Prostate gland (tissue), 2 donors: ENCODE data around the gene NUDT2. TPM values are rescaled to one million over a fixed set of nuclear protein-coding genes. Genes with fewer than 3 reads are reported as not detected.

ENCODE experiments used
- DNase-seq: peaks from one replicate; pipeline ENCODE4 v3.0.0-alpha.2; 2019; ENCODE audit warnings: low spot score
- H3K27ac ChIP-seq, 2 donors: fragments of 200-600 bp; sonication (generic); 2 replicates each; pipeline ENCODE4 v1.5.1; 2017 to 2019
- H3K27me3 ChIP-seq: fragments of 200-600 bp; sonication (generic); replicated peaks from 2 replicates; pipeline ENCODE4 v1.5.1; 2019; ENCODE audit not compliant: insufficient read depth
- H3K36me3 ChIP-seq, 2 donors: fragments of 200-600 bp; sonication (generic); 1 replicate in 1 of 2; 2 replicates in 1 of 2; pipeline versions ENCODE4 v1.5.1 to v1.8.1; 2017 to 2019
- H3K4me1 ChIP-seq: fragments of 200-600 bp; sonication (generic); replicated peaks from 2 replicates; pipeline ENCODE4 v1.5.1; 2019
- H3K4me3 ChIP-seq, 2 donors: fragments of 200-600 bp; sonication (generic); 2 replicates each; pipeline ENCODE4 v1.5.1; 2017 to 2019
- H3K9me3 ChIP-seq: fragments of 200-600 bp; sonication (generic); 2 replicates; pipeline ENCODE4 v1.5.1; 2017
- CTCF ChIP-seq, 4 experiments: fragments of 200-600 bp in 2 of 4; fragments of 450-650 bp in 2 of 4; sonication (generic) in 2 of 4; IDR thresholded peaks; 1 replicate in 3 of 4; 2 replicates in 1 of 4; pipeline ENCODE4 v1.5.1; 2016 to 2019; ENCODE audit warnings: antibody characterized with exemption in 4 of 4, mild to moderate bottlenecking in 2 of 4, moderate library complexity in 2 of 4
- POLR2A ChIP-seq: fragments of 450-650 bp; IDR thresholded peaks from one replicate; pipeline ENCODE4 v1.6.1; 2016; ENCODE audit warnings: antibody characterized with exemption, mild to moderate bottlenecking
- POLR2AphosphoS5 ChIP-seq: sonication (generic); formaldehyde crosslinking; IDR thresholded peaks from one replicate; pipeline ENCODE4 v1.6.1; 2017; ENCODE audit warnings: antibody characterized with exemption
- WGBS: methylation state at CpG from one replicate; pipeline ENCODE4 v1.1.5; 2018; 5-methylcytosine and 5-hydroxymethylcytosine counted together
- intact Hi-C: fragments of 100-400 bp; cut with DNase I; formaldehyde crosslinking; loops from one replicate; pipeline ENCODE4 v1.14.2; 2022
- total RNA-seq, 2 donors: library from RNA; depleted of rRNA; stranded (reverse); fragments of >200 nt; gene quantifications; one replicate each; pipeline ENCODE4 v1.1.0, GENCODE V29; 2016

NUDT2 gene
- 10 to 100 TPM; 18.0 to 45.8 TPM for total RNA-seq

- H3K4me3 ChIP-seq = peak within 1 kb of the TSS; percentile 71 to 75
- H3K27ac ChIP-seq = peak within 1 kb of the TSS; percentile 93 to 95
- no peaks in the 10 kb centered on the region for H3K27me3 ChIP-seq
- intact Hi-C loops = no loop called here
- no peaks in the 10 kb centered on the region for H3K4me1 ChIP-seq
- no peak for TF ChIP-seq CTCF (IDR thresholded peaks at IDR 0.05)
- TF ChIP-seq POLR2A = peak; percentile 87
- peak; percentile 97 for TF ChIP-seq POLR2AphosphoS5
- under 1% methylated on average over 63 of the region's 64 CpGs for WGBS
- peak; percentile 98 for DNase-seq
- no peaks in the 10 kb centered on the region for H3K36me3 ChIP-seq
- no peaks in the 10 kb centered on the region for H3K9me3 ChIP-seq
Measured at GRCh38 chr9:34328987-34329832, at the start of gene NUDT2, which contains the start of gene KIF24. NUDT2 (plus strand) TSS chr9:34329569; CDS start chr9:34339040, 9,471 bp downstream. KIF24 (minus strand) TSS chr9:34329268; CDS start chr9:34311346, 17,922 bp downstream.

GRCh38 chr9:34282096-34282495 is 47.3 kb upstream of the NUDT2 start:
- WGBS = 54% methylated on average over 1 of the region's 1 CpG
- H3K4me3 ChIP-seq = no peak overlapping the region
- no peaks in the 10 kb centered on the region for H3K36me3 ChIP-seq
- no peak for TF ChIP-seq POLR2A
- TF ChIP-seq POLR2AphosphoS5 = no peak
- no peak for TF ChIP-seq CTCF (IDR thresholded peaks at IDR 0.05)
- intact Hi-C loops = no loop called here
- no peaks in the 10 kb centered on the region for H3K9me3 ChIP-seq
- DNase-seq = no peak
- no peaks in the 10 kb centered on the region for H3K4me1 ChIP-seq
- no peak overlapping the region for H3K27ac ChIP-seq
- H3K27me3 ChIP-seq = no peaks in the 10 kb centered on the region

- intact Hi-C loops = no loop called here
- no peaks in the 10 kb centered on the region for H3K36me3 ChIP-seq
- TF ChIP-seq POLR2A (no peak), CTCF (IDR thresholded peaks at IDR 0.05) (no peak), POLR2AphosphoS5 (no peak)
- H3K9me3 ChIP-seq = no peaks in the 10 kb centered on the region
- H3K4me1 ChIP-seq = no peaks in the 10 kb centered on the region
- no peak overlapping the region for H3K27ac ChIP-seq
- no peak for DNase-seq
- H3K4me3 ChIP-seq = no peak overlapping the region
- no peaks in the 10 kb centered on the region for H3K27me3 ChIP-seq
- WGBS = 91% methylated on average over 2 of the region's 2 CpGs
Measured at GRCh38 chr9:34289159-34289558, 40.2 kb upstream of the NUDT2 start.

GRCh38 chr9:34291023-34291422 is 38.3 kb upstream of the NUDT2 start:
- TF ChIP-seq CTCF (IDR thresholded peaks at IDR 0.05) (no peak), POLR2AphosphoS5 (no peak), POLR2A (no peak)
- no peaks in the 10 kb centered on the region for H3K4me1 ChIP-seq
- 78% methylated on average over 2 of the region's 2 CpGs for WGBS

GRCh38 chr9:34291423-34291822 is 37.9 kb upstream of the NUDT2 start:
- TF ChIP-seq POLR2AphosphoS5 (no peak), CTCF (IDR thresholded peaks at IDR 0.05) (no peak), POLR2A (no peak)
- 89% methylated on average over 2 of the region's 2 CpGs for WGBS
- no peak overlapping the region for H3K27ac ChIP-seq
- intact Hi-C loops = no loop called here
- no peaks in the 10 kb centered on the region for H3K4me1 ChIP-seq
- no peaks in the 10 kb centered on the region for H3K27me3 ChIP-seq
- no peak overlapping the region for H3K4me3 ChIP-seq
- H3K36me3 ChIP-seq = no peaks in the 10 kb centered on the region
- no peak for DNase-seq
- no peaks in the 10 kb centered on the region for H3K9me3 ChIP-seq

More at GRCh38 chr9:34291023-34291422, 38.3 kb upstream of the NUDT2 start:
- Histone ChIP-seq H3K27ac (no peak overlapping the region), H3K9me3 (no peaks in the 10 kb centered on the region), H3K4me3 (no peak overlapping the region), H3K36me3 (no peaks in the 10 kb centered on the region), H3K27me3 (no peaks in the 10 kb centered on the region)
- intact Hi-C loops = no loop called here
- DNase-seq = no peak
